Measurements from ENCODE around the gene PDE11A. TPM values are rescaled to one million over a fixed set of nuclear protein-coding genes. Genes with fewer than 3 reads are reported as not detected.

Gene PDE11A
- total and polyA plus RNA-seq, 4 donors: 0.03 to 1.2 (median 0.58) TPM

DNA sequence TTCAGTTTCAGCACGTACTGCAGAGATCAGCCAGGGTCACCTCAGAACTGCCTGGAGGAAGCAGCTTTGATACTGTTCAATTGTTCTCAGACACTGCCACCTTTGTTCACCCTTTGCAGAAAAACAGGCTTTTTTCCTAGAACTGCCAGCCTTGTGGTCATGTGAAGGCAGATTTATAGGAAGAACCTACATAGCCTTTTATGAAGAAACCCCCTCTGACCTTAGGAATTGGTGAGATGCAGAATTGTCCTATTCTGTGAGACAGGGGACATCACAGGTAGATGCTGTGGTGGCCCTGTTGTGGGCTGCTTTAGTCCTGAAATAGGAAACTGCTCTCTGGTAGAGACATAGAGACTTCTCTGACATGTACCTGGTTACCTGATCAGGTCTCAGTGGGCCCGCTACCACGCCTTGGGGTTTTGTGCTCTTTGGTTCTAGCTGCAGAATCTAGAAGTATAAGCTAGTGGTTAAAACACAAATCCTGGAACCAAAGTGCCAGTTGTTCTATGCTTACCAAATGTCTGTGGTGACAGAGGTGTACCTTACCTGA is 473.4 kb downstream of the PDE11A start:
- H3K4me1 ChIP-seq (ENCODE audit: control insufficient read depth in 1 of 2, insufficient read depth in 2 of 2, low read length in 2 of 2): no peaks in the 10 kb centered on the region
- no peak overlapping the region for H3K27ac ChIP-seq (ENCODE audit: low read depth in 1 of 2, low read length in 2 of 2)
- WGBS, 2 donors: 70 to 74% methylated on average over 3 of the region's 3 CpGs
- no peaks in the 10 kb centered on the region for H3K9me3 ChIP-seq (ENCODE audit: control insufficient read depth, low read length)
- H3K36me3 ChIP-seq (ENCODE audit: control insufficient read depth in 1 of 2, insufficient read depth in 2 of 2, low read length in 1 of 2): no peaks in the 10 kb centered on the region
- DNase-seq (no peak), ATAC-seq (ENCODE audit: low FRiP score) (no peak)
- no peak overlapping the region for H3K4me3 ChIP-seq (ENCODE audit: low read length in 2 of 2)
- intact Hi-C loops (cut with DNase I): no loop called here
- no peaks in the 10 kb centered on the region for H3K27me3 ChIP-seq (ENCODE audit: control insufficient read depth in 1 of 2, insufficient read depth in 2 of 2, low read length in 1 of 2)

DNA sequence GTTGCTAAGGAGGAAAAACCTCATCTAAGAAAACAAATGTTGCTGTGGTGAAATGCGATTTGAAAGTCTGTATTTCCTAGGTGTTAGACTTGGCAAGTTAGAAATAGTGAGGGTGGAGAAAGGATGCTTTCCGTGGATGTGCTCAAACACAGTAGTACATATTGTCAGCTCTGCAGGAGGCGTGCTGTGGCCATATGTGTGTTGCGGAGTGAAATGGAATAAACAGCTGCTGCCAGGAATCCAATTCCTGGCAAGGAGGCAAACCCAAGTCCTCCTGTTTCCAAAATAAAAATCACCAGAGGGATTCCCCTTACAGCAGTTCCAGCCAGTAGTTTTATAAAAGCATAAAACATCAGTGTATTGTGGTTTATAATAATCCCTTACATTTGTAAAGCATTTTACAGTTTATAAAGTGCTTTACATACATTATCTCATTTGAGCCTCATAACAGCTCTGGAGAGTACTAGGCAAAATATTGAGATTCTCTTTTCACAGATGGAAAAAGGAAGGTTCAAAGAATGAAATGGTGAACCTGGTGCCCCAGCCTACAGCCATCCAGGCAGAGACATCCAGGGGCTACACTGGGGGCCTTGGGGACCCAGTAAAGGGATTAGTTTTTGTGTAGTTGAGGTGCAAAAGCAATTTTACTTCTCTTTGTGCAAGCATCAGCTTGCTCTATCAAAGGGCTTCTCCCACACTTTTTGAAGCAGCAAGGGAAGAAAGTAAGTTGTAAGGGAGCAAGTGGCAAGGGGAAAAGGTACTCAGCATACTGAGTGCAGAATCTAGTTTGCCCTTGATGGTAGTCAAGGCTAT is 474.0 kb downstream of the PDE11A start:
- no peaks in the 10 kb centered on the region for H3K27me3 ChIP-seq (ENCODE audit: control insufficient read depth in 1 of 2, insufficient read depth in 2 of 2, low read length in 1 of 2)
- no peaks in the 10 kb centered on the region for H3K4me1 ChIP-seq (ENCODE audit: control insufficient read depth in 1 of 2, insufficient read depth in 2 of 2, low read length in 2 of 2)
- peak; percentile 41 for ATAC-seq (ENCODE audit: low FRiP score)
- H3K36me3 ChIP-seq (ENCODE audit: control insufficient read depth in 1 of 2, insufficient read depth in 2 of 2, low read length in 1 of 2): no peaks in the 10 kb centered on the region
- H3K27ac ChIP-seq (ENCODE audit: low read depth in 1 of 2, low read length in 2 of 2): no peak overlapping the region
- no peak for DNase-seq
- H3K9me3 ChIP-seq (ENCODE audit: control insufficient read depth, low read length): no peaks in the 10 kb centered on the region
- no peak overlapping the region for H3K4me3 ChIP-seq (ENCODE audit: low read length in 2 of 2)
- WGBS, 2 donors: 8 to 12% methylated on average over 4 of the region's 4 CpGs
- intact Hi-C loops (cut with DNase I): no loop called here

DNA sequence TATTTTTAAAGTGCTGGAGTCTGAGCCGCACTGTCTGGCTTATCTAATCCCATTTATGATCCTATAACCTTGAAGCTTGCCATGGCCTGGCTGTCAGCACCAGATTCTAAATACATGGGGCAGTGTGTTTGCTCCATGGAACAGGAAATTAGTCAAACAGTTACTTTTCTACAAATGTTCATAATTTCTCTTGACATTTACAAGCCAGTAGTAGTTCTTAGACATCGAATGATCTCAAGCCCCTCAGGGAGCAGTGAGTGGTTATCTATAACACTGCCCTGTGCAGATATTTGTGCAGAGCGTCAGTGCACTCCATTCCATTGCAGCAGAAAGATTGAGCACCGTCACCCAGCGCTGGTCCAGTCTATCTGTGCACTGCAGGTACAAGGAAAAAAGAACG is 474.8 kb downstream of the PDE11A start:
- H3K4me3 ChIP-seq (ENCODE audit: low read length in 2 of 2): no peak overlapping the region
- H3K4me1 ChIP-seq (ENCODE audit: control insufficient read depth in 1 of 2, insufficient read depth in 2 of 2, low read length in 2 of 2): no peaks in the 10 kb centered on the region
- intact Hi-C loops (cut with DNase I): no loop called here
- no peak overlapping the region for H3K27ac ChIP-seq (ENCODE audit: low read depth in 1 of 2, low read length in 2 of 2)
- H3K9me3 ChIP-seq (ENCODE audit: control insufficient read depth, low read length): no peaks in the 10 kb centered on the region
- 11 to 18% methylated on average over 6 of the region's 6 CpGs for WGBS, 2 donors
- no peaks in the 10 kb centered on the region for H3K36me3 ChIP-seq (ENCODE audit: control insufficient read depth in 1 of 2, insufficient read depth in 2 of 2, low read length in 1 of 2)
- H3K27me3 ChIP-seq (ENCODE audit: control insufficient read depth in 1 of 2, insufficient read depth in 2 of 2, low read length in 1 of 2): no peaks in the 10 kb centered on the region
- no peak for DNase-seq
- no peak for ATAC-seq (ENCODE audit: low FRiP score)

DNA sequence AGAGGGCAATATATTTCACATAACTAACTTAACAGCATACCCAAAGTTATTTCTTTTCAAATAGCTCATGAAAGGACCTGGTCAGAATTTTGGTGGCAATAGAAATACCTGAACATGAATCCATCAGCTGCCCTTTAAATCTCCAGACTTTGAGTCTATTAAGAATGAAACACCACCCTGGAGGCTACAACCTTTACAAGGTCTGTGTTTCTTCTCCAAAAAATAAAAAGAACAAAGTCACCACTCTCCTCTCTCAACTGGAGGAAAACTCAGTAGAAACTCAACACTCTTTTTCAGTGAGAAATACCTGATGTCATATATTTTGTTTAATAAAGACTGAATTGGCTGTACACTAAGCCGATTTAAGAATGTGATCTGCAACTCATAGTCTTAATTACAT is 475.7 kb downstream of the PDE11A start:
- no peaks in the 10 kb centered on the region for H3K9me3 ChIP-seq (ENCODE audit: control insufficient read depth, low read length)
- no peaks in the 10 kb centered on the region for H3K4me1 ChIP-seq (ENCODE audit: control insufficient read depth in 1 of 2, insufficient read depth in 2 of 2, low read length in 2 of 2)
- no peaks in the 10 kb centered on the region for H3K27me3 ChIP-seq (ENCODE audit: control insufficient read depth in 1 of 2, insufficient read depth in 2 of 2, low read length in 1 of 2)
- intact Hi-C loops (cut with DNase I): no loop called here
- H3K36me3 ChIP-seq (ENCODE audit: control insufficient read depth in 1 of 2, insufficient read depth in 2 of 2, low read length in 1 of 2): no peaks in the 10 kb centered on the region
- 62 to 67% methylated on average over 1 of the region's 1 CpG for WGBS, 2 donors
- DNase-seq (no peak), ATAC-seq (ENCODE audit: low FRiP score) (no peak)
- H3K4me3 ChIP-seq (ENCODE audit: low read length in 2 of 2): no peak overlapping the region
- no peak overlapping the region for H3K27ac ChIP-seq (ENCODE audit: low read depth in 1 of 2, low read length in 2 of 2)

DNA sequence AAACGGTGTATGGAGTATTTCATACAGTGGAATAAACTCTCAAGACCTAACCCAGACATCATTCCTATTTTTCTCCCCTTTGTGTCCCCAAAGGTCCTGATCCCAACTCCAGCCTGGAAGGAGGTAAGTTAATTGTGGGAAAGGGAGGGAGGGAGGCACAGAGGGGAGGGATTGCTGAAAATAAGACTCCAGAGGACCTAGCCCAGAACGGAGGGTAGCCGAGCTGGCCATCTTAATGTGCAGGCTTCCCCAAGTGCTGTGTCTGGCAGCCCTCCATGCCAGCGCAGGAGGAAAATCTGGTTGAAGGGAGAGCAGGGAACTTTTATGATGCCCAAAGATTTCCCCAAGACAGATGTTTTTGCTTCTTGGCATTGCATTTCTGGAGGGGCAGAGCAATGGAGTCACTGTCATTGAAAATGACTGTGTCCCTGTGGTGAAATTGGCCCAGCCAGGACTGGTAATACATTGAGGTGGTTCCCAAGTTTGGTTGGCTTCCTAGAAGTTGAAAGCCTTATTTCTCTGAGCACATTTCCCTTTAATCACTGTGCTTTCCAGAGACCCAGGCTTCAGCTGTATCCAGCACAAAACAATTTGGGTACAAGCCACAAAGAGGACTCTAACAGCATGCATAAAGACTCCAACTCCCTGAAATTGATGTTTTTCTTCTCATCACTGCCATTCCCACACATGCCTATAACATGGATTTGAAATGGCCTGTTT is 477.3 kb downstream of the PDE11A start:
- intact Hi-C loops (cut with DNase I): no loop called here
- no peaks in the 10 kb centered on the region for H3K4me1 ChIP-seq (ENCODE audit: control insufficient read depth in 1 of 2, insufficient read depth in 2 of 2, low read length in 2 of 2)
- ATAC-seq (ENCODE audit: low FRiP score) (no peak), DNase-seq (no peak)
- no peaks in the 10 kb centered on the region for H3K36me3 ChIP-seq (ENCODE audit: control insufficient read depth in 1 of 2, insufficient read depth in 2 of 2, low read length in 1 of 2)
- 85 to 86% methylated on average over 4 of the region's 4 CpGs for WGBS, 2 donors
- H3K27me3 ChIP-seq (ENCODE audit: control insufficient read depth in 1 of 2, insufficient read depth in 2 of 2, low read length in 1 of 2): no peaks in the 10 kb centered on the region
- H3K9me3 ChIP-seq (ENCODE audit: control insufficient read depth, low read length): no peaks in the 10 kb centered on the region
- H3K4me3 ChIP-seq (ENCODE audit: low read length in 2 of 2): no peak overlapping the region
- H3K27ac ChIP-seq (ENCODE audit: low read depth in 1 of 2, low read length in 2 of 2): no peak overlapping the region

DNA sequence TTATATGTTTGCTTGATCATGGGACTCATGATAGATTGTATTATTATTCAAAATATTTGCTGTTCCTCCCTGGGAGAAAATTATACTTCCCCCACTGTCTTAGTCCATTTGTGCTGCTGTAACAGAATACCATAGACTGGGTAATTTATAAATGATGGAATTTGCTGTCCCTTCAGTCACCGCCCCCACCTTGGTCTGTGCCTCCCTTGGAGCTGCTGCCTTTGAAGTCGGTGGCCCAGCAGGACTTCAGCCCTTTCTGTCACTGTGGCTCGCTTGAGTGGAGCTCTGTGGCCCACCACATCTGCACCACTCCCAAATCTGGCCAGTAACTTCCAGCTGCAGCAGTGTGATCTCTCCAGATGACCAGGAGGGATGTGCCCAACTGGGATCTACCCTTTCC is 479.2 kb downstream of the PDE11A start:
- Histone ChIP-seq H3K9me3 (ENCODE audit: control insufficient read depth, low read length) (no peaks in the 10 kb centered on the region), H3K4me3 (ENCODE audit: low read length in 2 of 2) (no peak overlapping the region), H3K27ac (ENCODE audit: low read depth in 1 of 2, low read length in 2 of 2) (no peak overlapping the region), H3K4me1 (ENCODE audit: control insufficient read depth in 1 of 2, insufficient read depth in 2 of 2, low read length in 2 of 2) (no peaks in the 10 kb centered on the region), H3K27me3 (ENCODE audit: control insufficient read depth in 1 of 2, insufficient read depth in 2 of 2, low read length in 1 of 2) (no peaks in the 10 kb centered on the region), H3K36me3 (ENCODE audit: control insufficient read depth in 1 of 2, insufficient read depth in 2 of 2, low read length in 1 of 2) (no peaks in the 10 kb centered on the region)
- intact Hi-C loops (cut with DNase I): no loop called here
- no peak for DNase-seq
- WGBS, 2 donors: 81% methylated on average over 3 of the region's 3 CpGs
- ATAC-seq (ENCODE audit: low FRiP score): no peak

DNA sequence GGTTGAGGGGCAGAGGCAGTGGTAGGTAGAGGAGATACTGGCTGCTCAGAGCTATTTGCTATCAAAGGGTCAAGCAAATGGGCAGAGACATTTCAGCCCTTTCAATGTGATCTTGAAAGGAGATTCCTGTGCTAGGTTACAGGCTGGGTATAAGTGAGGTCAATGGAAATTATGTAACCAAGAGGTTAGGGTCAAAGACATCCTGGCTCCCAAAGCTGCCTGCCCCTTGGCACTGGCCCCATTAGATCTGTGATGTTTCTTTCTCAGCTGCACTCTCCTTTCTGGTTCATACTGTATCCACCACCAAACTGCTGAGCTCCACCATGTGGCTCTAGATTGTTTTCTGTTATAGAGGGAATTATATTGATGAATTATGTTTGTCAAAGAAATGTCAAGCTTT is 479.6 kb downstream of the PDE11A start:
- no peak for DNase-seq
- Histone ChIP-seq H3K27me3 (ENCODE audit: control insufficient read depth in 1 of 2, insufficient read depth in 2 of 2, low read length in 1 of 2) (no peaks in the 10 kb centered on the region), H3K27ac (ENCODE audit: low read depth in 1 of 2, low read length in 2 of 2) (no peak overlapping the region), H3K4me3 (ENCODE audit: low read length in 2 of 2) (no peak overlapping the region), H3K36me3 (ENCODE audit: control insufficient read depth in 1 of 2, insufficient read depth in 2 of 2, low read length in 1 of 2) (no peaks in the 10 kb centered on the region), H3K9me3 (ENCODE audit: control insufficient read depth, low read length) (no peaks in the 10 kb centered on the region), H3K4me1 (ENCODE audit: control insufficient read depth in 1 of 2, insufficient read depth in 2 of 2, low read length in 2 of 2) (no peaks in the 10 kb centered on the region)
- intact Hi-C loops (cut with DNase I): no loop called here
- ATAC-seq (ENCODE audit: low FRiP score): no peak

DNA sequence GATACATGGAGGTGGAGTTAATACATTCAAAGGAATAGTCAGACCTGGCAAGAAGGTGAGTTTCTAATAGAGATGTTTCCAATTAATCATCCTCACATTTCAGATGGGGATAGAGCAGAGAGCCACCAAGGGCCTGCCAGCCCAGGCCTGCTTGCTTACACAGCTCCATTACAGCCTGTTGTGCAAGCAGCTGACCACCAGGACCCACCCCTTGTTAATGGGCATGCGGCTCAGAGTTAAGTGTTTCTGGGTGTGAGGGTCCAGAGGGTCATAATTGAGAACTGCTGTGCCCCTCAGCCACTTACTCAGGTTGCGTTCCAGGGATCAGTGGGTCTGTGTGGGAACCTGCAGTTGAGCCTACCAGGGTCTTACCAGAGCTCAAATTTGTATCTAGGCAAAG is 480.2 kb downstream of the PDE11A start:
- WGBS, 2 donors: 92 to 93% methylated on average over 2 of the region's 2 CpGs
- H3K27ac ChIP-seq (ENCODE audit: low read depth in 1 of 2, low read length in 2 of 2): no peak overlapping the region
- DNase-seq: no peak
- H3K4me3 ChIP-seq (ENCODE audit: low read length in 2 of 2): no peak overlapping the region
- ATAC-seq (ENCODE audit: low FRiP score): no peak
- H3K9me3 ChIP-seq (ENCODE audit: control insufficient read depth, low read length): no peaks in the 10 kb centered on the region
- intact Hi-C loops (cut with DNase I): no loop called here
- no peaks in the 10 kb centered on the region for H3K4me1 ChIP-seq (ENCODE audit: control insufficient read depth in 1 of 2, insufficient read depth in 2 of 2, low read length in 2 of 2)
- H3K36me3 ChIP-seq (ENCODE audit: control insufficient read depth in 1 of 2, insufficient read depth in 2 of 2, low read length in 1 of 2): no peaks in the 10 kb centered on the region
- H3K27me3 ChIP-seq (ENCODE audit: control insufficient read depth in 1 of 2, insufficient read depth in 2 of 2, low read length in 1 of 2): no peaks in the 10 kb centered on the region

DNA sequence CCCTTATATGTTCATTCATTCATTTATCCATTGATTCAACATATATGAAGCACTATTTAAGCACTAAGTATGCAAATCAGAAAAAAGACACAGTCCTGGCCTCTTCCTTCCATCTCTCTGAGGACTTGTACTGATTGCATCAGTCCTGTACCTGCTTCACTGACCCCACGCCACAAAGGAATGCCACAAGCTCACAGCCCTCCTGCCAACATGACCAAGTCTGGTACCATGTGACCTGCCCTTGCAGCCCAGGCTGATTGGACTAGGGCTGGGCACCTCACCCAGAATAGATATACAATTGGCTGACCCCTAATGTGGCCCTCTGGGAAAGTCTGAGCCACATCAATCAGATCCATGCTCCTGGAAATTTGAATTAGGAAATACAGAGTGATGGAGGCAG is 483.4 kb downstream of the PDE11A start:
- ATAC-seq (ENCODE audit: low FRiP score): no peak
- intact Hi-C loops (cut with DNase I): no loop called here

More for the DNA sequence above, 483.4 kb downstream of the PDE11A start:
- Histone ChIP-seq H3K4me1 (ENCODE audit: control insufficient read depth in 1 of 2, insufficient read depth in 2 of 2, low read length in 2 of 2) (no peaks in the 10 kb centered on the region), H3K4me3 (ENCODE audit: low read length in 2 of 2) (no peak overlapping the region), H3K27ac (ENCODE audit: low read depth in 1 of 2, low read length in 2 of 2) (no peak overlapping the region), H3K27me3 (ENCODE audit: control insufficient read depth in 1 of 2, insufficient read depth in 2 of 2, low read length in 1 of 2) (no peaks in the 10 kb centered on the region), H3K9me3 (ENCODE audit: control insufficient read depth, low read length) (no peaks in the 10 kb centered on the region), H3K36me3 (ENCODE audit: control insufficient read depth in 1 of 2, insufficient read depth in 2 of 2, low read length in 1 of 2) (no peaks in the 10 kb centered on the region)
- no peak for DNase-seq
- 65 to 66% methylated on average over 1 of the region's 1 CpG for WGBS, 2 donors
